Measurements from ENCODE around the gene PSAP.

The PSAP gene

DNA sequence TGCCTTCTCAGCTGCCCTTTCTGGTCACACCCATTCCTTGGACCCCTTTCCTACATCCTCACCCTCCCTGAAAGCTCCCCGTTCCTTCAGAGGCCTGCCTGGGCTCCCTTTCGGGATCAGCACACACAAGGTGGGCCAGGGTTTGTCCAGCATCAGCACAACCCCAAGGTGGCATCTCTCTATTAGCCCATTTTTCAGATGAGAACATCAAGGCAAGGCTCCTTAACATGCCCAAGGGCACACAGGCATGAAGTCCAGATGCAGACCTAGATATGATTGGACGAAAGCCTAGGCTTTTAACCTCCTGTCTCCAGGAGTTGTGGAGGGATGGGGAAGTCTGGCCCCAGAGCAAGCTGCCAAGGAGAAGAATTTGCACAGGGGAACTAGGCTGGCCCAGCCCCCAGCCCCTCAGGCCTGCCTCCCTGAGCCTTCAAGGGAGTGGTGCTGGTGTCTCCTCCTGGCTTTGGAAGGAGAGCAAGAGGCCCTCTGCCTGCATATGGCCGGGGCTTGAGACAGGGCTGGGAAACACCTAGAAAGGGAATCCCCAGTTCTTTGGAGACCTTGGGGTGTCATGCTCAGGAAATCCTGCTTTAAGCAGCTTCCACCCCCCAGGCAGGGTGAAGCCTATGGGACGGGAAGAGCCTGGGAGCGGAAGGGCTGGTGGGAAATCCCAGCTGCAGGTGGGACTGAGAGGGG lies 68.7 kb downstream of the PSAP start:
- ATAC-seq, result no peak

DNA sequence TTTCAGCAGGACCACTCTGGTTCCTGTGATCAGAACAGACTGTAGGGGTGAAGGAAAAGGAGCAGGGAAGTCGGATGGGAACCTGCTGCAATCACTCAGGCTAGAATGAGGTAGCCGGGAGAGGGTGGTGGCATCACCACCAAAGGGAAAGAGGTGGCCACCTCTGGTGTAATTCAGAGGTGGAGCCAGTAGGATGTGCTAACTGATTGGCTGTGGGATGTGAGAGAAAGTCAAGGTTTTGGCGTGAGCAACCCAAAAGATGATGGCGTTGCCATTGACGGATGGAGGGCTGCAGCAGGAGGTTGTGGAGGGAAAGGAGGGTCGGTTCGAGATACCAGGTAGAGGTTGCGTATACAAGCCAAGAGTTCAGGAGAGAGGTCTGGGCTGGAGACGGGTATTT lies 70.3 kb downstream of the PSAP start:
- ATAC-seq, result no peak

GRCh38 chr10:71780156-71780555 lies 70.9 kb downstream of the PSAP start:
- no peak for ATAC-seq

DNA sequence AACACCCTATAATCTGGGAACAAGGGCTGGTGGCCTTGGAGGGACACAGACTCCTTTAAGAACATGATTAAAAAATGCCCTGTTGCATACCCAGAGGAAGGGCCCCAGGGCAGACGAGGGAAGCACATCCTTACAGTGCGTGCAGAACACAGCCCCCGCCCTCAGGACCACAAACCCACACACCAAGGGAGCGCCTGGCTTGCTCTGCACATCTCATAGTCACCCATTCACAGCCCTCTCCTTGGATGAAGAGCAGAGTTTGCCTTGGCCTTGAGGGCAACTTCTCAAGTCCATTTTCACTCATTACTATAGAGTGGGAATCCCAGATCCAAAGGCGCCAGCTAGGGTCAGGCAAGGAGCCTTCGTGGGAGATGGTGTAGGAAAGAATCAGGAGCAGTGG lies 71.4 kb downstream of the PSAP start:
- no peak for ATAC-seq

- no peak for ATAC-seq
Measured at GRCh38 chr10:71778071-71778825, 72.8 kb downstream of the PSAP start.

DNA sequence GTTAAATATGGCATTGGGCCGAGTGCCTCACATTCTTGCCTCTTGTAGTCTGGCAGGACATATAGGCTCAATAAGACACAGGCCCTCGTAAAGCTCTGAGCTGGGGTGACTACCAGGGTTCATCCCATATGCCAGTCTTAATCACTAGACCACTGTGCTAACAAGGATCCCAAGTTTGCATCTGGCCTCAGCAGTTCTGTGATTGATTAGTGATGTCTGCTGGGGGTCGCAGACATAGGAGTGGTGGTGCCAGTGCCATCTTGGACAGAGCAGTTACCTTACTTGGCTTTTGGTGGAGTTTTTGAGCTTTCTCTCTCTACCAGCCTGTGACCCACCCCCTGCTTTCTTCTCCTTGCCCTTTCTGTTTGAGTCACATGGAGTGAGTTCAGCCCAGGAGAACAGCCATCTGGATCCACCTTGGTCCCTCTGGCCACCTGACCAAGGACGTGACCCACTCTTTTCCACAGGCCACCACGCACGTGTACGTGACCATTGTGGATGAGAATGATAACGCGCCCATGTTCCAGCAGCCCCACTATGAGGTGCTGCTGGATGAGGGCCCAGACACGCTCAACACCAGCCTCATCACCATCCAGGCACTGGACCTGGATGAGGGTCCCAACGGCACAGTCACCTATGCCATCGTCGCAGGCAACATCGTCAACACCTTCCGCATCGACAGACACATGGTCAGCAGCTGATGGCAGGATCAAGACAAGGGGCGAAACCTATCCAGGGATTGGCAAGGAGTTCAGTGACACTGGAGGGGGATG lies 73.7 kb downstream of the PSAP start:
- ATAC-seq, result no peak

- ATAC-seq, result no peak
Measured at GRCh38 chr10:71776481-71776925, 74.5 kb downstream of the PSAP start.

DNA sequence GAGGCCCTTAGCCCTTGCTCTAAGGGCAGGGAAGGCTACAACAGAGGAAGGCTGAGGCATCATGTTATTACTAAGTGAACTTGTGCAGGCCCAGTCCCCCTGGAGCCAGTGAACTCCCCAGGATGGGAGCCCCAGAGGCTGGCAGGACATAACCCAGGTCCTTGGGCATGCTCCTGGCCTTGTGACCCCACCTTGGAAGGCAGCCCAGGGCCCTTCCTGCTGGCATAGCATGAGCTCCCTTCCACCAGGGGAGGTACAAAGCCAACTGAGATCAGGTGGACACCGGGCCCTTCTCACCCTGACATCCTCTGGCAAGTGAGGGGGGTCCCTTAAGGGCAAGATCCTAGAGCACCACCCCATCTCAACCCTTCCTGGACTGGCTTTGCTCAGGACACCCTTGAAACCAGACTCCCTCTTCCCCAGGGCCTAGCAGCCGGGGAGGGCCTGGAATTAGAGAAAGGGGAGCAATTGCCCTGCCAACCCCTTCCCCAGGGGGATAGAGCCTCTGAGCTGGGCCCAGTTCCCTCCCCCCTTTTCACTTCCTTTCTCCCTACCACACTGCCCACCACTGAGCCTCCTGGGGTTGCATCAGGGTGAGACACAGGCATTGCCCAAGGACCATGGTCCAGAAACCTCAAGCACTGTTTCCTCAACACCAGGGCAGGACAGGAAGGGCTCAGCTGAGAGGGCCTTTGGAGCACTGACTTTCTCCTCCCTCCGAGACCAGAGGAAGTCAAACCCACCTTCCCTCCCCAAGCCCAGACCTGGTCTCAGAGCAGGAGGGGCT lies 75.9 kb downstream of the PSAP start:
- no peak for ATAC-seq

- peak; percentile 39 to 47 for ATAC-seq
Measured at GRCh38 chr10:71773221-71773971, 77.7 kb downstream of the PSAP start, which contains the start of gene VSIR. VSIR (minus strand) TSS chr10:71773520; CDS start chr10:71773439, 81 bp downstream.

DNA sequence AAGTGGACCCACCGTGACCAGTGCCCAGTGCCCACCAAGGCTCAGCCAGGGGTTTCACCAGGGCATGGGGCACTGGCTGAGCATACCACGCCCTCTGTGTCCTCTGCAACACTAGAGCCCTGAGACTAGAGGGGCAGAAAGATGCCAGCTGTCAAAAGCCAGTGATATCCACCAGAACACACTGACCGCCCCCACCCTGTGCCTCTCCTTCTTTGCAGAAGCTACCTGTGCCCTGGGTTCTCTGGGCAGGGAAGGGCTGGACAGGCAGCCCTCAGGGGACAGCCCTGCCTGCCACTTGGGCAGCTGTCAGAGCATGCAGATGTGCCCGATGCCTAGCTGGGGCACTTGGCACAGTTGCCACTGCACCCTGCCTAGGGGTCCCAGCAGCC lies 78.2 kb downstream of the PSAP start:
- ATAC-seq, result no peak

DNA sequence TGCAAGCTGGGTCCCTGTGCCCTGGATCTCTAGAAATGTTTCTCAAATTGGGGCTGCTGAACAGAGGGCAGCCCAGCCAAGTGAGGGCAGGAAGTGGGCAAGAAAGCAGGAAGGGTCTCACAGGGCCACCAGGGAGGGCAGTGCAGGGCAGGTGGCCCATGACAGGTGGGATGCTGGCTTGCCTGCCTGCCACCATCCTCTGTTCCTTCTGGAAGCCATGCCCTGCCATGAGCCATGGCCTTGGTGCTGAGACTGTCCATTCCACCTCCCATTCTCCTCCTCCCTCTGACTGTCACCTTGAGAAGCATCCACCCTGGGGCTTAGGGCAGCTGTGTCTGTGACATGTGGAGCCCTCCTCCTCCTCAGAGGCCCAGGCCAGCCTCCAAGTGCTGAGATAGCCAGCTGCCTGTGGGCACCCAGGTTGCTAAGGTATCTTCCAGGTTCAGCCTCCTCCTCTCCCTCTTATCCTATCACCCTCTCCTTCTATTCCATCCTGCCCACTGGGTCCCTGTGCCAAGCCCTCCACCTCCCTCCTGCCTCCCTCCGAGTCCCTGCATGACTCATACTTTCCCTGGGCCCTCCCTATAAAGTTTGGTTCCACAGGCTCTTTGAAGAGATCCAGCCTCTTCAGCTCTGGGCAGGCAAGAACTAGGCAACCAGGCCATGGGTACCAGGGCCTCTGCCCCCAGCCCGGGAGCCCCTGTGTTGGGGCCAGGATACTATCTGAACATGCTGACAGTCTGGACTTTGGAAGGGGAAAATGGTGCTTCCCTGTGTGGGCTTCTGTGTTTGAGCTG lies 79.0 kb downstream of the PSAP start:
- no peak for ATAC-seq

GRCh38 chr10:71771204-71771603 lies 79.8 kb downstream of the PSAP start:
- no peak for ATAC-seq

DNA sequence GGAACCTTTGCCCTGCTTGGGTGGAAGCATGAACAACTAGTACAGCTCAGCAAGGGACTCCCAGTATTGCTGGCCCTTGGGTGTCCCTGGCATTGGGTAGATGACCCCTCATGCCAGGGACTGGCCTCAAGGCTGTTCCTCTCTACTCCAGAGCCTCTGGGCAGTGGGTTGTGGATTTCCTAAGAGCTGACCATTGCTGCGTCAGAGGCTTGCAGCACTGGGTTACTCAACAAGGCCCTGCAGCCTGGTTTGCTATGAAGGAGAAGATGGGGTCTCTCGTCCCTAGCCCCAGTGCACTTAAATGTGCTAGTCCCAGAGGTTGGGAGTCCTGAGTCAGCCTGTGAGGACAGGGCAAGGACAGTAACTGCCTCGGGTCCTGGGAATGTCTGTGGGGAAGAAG lies 80.3 kb downstream of the PSAP start:
- no peak for ATAC-seq

DNA sequence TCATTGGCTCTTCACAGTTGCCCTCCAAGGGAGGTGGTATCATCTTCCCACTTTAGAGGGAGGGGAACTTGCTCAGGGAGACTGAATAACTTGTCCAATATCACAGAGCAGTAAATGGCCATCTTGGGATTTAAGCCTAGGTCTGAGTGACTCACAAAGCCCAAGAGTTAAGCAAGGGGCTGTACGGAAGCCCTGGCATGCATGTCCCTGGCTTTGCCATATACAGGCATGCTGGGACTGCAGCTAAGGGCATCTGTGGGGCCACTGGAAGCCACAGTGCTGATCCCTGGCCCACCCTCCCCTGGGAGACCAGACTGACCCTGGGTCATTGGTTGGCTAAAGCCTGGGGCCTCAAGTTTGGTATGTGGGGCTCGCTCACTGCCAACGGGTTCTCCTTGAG lies 80.8 kb downstream of the PSAP start:
- no peak for ATAC-seq

GRCh38 chr10:71769279-71769823 lies 81.7 kb downstream of the PSAP start:
- ATAC-seq, result peak; percentile 29 to 37

DNA sequence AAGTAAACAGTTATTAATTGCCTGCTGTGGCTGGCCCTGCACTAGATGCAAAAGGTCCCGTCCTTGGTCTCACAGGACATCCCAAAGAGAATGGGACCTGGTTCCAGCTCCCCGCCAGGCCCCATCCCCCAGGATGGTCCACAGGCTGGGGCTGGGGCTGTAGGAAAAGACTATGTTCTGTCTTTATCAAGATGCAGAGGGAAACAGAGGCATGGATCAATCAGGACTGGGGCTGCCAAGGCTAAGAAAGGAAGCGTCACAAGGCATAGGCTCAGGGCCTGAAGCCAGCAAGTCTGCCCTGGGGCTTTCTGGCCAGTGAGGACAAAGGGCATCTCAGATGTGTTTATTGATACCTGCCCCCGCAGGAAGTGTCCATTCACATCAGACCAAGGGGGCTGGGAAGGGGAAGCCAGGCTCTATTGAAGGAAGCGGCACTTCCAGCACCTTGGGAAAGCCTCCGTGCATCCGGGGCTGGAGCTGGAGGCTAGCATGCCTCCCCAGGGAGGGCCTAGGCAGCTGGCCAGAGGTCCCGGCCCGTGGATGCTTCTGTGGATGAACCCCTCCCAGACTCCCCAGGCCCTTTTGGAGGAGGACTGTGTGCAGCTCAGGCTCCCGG lies 83.5 kb downstream of the PSAP start:
- ATAC-seq, result no peak

- ATAC-seq, result no peak
Measured at GRCh38 chr10:71766717-71767419, 84.2 kb downstream of the PSAP start.
